C4-2B (cell line): ENCODE data around the gene GTF2H2C.
A peak's percentile ranks its signal among the peaks of the same experiment; 100 is the strongest.
"Not testable (repeated sequence)": the region's sequence is repeated elsewhere in the genome, so short reads cannot be mapped to it uniquely, and the experiment has no call there.

Source experiments
- H3K27ac ChIP-seq: fragments of 450-650 bp; 2 replicates; pipeline ENCODE4 v1.5.1; 2017

The GTF2H2C gene

DNA sequence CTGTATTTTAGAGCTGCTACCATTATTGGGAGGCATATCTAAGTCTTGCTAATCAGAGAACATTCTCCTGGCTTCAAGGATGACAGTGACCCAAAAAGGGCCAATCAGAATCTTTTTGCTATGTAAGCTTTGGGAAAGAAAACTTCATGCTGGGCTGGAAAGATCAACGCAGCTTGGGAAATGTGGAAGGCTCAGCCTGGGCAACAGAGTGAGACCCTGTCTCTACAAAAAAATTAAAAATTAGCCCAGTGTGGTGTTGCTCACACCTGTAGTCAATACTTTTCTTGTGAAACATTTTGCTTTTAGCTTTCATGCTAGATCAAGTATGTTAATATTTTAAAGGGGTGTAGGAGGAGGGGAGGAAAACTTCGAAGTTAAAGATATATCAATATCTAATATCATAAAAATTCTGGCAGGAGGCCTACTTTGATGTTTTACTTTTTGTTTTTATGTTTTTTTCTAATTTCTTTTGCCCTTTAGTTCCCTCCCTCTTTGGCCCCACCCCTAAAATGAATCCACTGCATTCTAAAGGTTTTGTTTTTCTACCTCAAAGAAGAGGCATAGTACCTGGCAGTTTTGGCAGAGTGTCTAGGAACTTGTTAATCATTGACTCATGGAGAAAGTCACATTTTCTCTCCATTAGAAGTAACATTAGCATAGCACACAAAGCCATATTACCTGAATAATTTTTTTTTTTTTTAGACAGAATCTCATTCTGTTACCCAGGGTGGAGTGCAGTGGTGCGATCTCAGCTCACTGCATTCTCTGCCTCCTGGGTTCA lies 17.0 kb upstream of the GTF2H2C start:
- not testable (repeated sequence) for H3K27ac ChIP-seq

DNA sequence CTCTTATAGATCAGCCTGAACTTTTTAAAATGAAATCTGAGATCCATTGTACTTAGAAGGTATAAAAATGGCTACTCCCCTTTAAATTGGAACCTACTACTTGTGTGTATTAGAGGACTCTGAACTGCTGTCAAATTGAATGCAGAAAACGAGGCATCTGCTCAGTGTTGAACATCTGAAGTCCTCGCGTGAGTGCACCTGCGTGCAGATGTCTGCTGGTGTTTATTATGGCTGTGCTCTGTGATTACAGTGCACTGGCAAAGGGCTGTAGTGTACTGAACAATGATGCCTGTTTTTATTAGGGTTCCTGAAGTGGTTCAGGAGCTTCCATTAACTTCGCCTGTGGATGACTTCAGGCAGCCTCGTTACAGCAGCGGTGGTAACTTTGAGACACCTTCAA lies 15.4 kb upstream of the GTF2H2C start:
- not testable (repeated sequence) for H3K27ac ChIP-seq

DNA sequence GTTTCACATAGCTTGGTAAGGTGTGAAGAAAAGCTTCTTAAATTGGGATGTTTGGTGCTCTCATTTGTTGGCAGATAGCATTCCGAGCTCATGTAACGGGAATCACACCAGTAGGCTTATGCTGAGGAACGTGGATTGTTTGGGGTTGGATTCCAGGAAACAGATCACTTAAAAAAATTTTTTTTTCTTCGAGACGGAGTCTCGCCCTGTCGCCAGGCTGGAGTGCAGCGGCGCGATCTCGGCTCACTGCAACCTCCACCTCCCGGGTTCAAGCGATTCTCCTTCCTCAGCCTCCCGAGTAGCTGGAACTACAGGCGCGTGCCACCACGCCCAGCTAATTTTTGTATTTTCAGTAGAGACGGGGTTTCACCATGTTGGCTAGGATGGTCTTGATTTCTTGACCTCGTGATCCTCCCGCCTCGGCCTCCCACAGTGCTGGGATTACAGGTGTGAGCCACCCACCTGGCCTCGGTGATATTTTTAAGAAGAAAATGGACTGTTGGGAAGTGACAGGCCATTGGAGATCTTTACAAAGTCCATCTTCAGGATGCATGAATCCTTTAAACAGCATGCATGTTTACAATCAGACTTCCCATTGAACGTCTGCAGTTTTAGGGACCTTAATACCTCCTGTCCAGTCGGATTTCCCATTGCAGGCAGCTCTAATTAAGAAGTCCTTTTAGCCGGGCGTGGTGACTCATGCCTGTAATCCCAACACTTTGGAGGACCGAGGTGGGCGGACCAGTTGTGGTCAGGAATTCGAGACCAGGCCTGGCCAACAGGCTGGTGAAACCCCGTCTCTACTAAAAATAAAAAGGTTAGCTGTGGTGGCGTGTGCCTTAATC lies 818 bp downstream of the GTF2H2C start:
- peak overlapping the region; percentile 69 for H3K27ac ChIP-seq

DNA sequence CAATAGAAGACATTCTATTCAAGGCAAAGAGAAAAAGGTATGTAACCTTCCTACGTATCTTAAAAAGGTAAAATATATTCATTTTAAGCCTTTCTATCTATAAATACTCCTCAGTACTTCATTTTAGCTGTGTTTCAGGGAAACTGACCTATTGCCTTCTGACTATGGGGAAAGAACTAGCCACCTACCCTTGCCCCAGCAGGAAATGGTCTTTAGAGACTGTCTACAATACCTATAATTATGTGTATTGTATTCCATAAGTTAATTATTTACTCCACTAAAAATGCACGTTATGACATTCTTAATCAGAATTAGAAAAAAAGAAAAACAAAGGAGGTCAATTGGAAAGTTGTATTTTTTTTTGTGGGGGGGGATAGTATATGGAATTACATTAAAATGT lies 6.2 kb downstream of the GTF2H2C start:
- H3K27ac ChIP-seq, result not testable (repeated sequence)

DNA sequence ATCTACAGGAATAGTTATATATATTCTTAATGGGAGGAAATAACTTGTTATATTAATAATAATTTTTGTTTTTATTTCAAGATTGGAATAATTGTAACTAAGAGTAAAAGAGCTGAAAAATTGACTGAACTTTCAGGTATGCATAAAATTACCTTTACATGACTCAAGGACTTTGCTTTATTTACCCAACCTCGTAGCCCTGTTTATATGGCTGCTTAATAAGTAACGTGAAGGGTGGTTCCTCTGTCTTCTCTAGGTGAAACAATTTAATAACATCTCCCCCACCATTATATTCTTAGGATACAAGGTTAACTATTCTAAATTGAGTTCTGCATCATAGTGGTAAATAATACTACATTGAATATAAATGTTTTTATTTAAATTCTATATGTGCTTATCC lies 8.1 kb downstream of the GTF2H2C start:
- H3K27ac ChIP-seq, result not testable (repeated sequence)

DNA sequence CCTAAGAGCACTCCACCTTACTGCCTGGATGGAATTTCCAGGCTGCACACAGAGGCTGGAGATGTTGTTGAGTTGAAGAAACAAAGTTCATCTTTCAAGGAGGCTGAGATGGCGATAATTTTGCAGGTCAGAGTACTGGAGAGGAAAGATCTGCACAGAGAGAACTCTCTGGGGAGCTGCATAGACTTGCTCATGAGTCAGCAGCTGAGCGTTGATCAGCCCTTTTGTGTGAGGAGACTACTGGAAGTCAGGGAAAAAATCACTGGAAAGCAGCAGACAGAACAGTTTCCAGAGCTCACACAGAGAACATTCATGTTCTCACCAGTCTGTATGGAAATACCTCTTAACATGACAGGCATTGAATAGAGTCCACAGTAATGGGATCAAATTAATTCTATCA lies 23.4 kb downstream of the GTF2H2C start:
- not testable (repeated sequence) for H3K27ac ChIP-seq

DNA sequence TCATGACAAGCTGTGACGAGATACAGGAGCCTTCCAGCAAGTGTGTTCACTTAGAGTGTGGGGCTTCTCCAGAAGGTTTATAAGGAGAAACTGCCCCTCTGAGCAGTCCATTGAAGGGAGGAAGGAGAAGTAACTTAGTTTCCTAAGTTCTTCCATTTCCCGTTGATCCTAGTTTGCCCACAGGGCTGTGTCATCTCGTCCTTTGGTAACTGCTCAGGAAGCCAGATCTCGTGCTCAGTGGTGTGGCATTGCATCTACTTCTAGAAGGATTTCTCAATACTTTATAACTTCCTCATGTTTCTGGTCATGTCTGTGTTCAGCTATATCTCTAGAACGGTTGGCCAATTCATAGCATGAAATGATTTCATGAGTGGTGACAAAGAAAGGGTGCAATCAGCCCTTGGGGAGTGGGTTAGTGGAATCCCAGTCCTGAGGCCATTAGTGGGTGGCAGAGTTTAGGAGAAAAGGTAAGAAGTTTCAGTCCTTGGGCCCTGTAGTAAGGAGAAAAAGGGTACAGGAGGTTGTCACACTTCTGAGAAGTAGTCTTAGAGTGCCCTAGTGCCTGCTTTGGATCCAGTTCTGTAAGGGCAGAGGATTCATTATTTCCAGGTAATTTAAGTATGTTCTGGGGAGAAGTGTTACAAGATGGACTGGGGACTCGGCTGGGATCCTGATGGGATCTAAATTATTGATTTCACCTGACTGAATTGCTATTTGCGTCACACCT lies 36.3 kb downstream of the GTF2H2C start:
- not testable (repeated sequence) for H3K27ac ChIP-seq

DNA sequence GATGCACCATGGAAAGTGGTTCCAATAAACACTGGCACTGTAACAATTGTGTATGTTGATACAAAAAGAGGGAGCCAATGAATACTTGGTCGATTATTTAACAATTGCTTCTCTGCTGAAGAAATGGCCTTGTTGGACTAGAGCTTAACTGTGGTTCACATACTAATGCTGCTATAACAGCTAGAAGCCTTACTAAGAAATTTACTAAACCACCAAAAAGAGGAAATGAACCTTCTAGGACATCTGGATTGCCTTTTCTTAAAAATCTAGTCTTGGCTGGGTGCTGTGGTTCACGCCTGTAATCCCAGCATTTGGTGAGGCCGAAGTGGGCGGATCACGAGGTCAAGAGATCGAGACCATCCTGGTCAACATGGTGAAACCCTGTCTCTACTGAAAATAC lies 42.0 kb downstream of the GTF2H2C start:
- not testable (repeated sequence) for H3K27ac ChIP-seq

DNA sequence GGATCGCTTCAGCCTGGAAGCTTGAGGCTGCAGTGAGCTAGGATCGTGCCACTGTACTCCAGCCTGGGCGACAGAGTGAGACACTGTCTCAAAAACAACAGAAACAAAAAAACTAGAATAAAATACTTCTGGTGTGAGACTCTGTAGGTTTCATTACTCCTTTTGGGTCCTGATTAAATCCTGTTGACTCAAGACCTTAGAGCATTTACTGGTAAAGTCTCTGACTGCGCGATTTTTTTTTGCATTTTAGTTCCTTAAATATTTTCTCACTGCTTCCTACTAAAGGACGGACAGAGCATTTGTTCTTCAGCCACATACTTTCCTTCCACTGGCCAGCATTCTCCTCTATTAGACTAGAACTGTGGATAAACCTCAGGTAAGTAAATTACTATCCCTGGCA lies 46.8 kb downstream of the GTF2H2C start:
- not testable (repeated sequence) for H3K27ac ChIP-seq

DNA sequence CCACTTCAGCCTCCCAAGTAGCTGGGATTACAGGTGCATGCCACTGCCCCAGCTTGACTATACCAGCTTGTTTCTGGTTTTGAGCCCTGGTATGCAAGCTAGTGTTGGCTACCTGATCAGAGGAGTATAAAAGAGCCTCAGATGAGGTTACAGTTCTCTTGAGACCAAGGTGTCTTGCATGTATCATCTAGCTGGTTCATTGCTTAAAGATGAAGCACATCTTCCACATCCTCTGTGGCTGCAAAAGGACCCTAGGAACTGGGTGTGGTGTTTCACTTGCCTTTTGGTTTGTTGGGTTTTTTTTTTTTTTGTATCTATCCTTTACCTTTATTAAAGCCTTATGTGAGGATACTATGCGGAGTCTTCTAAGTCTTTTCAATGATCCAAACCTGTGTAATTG lies 47.8 kb downstream of the GTF2H2C start:
- H3K27ac ChIP-seq, result not testable (repeated sequence)

DNA sequence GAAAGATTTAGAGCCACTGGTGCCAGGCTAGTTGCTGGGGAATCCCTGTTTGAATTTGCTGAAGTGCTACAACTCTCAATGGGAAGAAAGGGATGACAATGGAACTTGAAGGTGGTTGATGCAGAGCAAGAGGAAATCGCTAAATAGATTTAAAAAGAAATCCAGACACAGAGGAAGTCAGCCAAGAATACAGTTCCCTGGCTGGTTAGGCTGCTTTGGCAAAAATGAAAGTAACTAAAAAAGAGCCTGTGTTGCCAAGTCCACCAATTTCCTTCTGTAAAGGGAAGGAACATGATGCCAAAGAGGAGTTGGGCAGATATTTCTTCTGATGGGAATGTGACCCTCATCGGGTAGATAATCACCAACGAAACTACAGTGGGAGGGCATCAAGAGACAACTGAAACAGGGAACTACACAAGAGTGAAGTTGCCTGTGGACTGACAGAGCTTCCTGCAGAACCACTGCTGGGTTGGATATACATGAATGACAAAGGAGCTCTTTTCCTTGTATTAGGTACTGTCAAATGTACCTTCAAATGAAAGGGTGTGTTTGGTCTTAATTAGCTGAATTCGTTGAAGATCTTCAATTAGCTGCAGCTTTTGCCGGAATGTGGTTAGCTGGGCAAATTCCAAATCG lies 49.0 kb downstream of the GTF2H2C start:
- H3K27ac ChIP-seq, result not testable (repeated sequence)

DNA sequence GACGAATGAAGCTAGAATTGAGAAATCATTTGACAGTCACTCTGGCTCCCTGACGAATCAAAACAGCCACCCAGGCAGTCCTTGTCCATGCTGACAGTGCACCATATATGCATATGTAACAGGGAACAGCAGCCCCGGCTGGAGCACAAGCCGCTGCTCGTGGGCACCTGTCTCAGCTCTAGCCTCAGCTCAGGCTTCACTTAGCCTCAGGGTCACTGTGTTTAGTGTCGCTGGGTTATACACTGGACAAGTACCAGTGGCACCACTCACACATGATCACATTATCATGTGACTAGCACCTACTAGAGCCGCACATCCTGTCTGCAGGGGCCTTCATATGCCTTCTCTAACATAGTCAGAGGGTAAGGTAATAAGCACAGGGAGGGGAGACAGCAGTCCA lies 54.9 kb downstream of the GTF2H2C start:
- H3K27ac ChIP-seq, result not testable (repeated sequence)

DNA sequence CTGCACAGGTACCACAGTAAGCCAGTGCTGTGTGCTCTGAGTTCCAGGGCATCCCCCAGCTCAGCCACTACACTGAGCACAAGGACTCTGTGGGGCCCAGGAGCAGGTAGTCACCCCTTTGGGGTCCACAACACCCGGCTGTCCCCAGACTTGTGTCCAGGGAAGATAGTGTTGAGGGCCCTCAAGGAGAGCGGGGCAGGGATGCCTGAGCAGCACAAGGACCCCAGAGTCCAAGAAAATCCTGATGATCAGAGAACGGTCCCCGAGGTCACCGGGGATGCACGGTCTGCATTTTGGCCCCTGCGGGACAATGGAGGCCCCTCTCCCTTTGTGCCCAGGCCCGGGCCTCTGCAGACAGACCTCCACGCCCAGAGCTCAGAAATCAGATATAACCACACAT lies 71.9 kb downstream of the GTF2H2C start:
- not testable (repeated sequence) for H3K27ac ChIP-seq
